GM19193 (cell line): ENCODE data around the gene MRPS26.
A peak's percentile ranks its signal among the peaks of the same experiment; 100 is the strongest.

Experiments used
- POLR2A ChIP-seq: IDR thresholded peaks from 4 replicates; pipeline ENCODE4 v1.6.1; 2011; ENCODE audit not compliant: insufficient read depth, insufficient read length; ENCODE audit errors: extremely low read depth

Gene MRPS26

DNA sequence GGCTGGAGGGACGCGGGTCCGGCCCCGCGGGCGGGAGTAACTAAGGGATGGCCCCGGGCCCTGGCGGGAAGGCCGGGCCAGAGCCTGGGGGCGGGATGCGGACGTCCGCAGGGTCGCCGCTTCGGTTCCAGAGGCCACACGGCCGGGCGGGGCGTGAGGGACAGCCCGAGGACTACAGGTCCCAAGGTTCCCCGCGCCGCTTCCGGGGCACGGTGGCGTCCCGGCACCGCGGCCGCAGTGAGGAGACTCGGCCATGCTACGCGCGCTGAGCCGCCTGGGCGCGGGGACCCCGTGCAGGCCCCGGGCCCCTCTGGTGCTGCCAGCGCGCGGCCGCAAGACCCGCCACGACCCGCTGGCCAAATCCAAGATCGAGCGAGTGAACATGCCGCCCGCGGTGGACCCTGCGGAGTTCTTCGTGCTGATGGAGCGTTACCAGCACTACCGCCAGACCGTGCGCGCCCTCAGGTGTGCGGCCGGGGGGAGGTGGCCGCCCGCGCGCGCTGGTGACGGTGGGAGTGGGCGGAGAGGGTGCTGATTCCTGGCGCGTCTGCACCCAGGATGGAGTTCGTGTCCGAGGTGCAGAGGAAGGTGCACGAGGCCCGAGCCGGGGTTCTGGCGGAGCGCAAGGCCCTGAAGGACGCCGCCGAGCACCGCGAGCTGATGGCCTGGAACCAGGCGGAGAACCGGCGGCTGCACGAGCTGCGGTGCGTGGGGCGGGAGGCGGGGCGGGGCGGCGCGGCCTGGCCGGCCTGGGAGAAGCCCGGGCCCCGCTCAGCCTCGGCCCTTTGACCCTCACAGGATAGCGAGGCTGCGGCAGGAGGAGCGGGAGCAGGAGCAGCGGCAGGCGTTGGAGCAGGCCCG, at the start of gene MRPS26:
Gene MRPS26 (plus strand): TSS at position 237 of the 861 bp plus-strand sequence. CDS start 17 bp downstream, at position 254.
- peak; percentile 82 for TF ChIP-seq POLR2A

DNA sequence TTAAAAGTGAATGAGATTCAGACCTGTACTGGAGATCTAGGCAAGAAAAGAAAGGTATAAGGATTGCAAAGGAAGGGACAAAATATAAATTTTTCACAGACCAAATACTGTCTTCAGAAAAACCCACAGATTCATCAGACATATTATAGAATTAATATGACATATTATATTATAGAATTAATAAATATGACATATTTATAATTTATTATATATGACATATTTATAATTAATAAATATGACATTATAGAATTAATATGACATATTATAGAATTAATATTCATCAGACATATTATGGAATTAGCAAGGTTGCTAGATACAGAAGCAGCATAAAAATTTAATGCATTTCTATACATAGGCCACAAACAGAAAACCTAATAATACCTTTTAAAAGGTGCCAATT, 47.1 kb upstream of the MRPS26 start:
- no peak for TF ChIP-seq POLR2A

DNA sequence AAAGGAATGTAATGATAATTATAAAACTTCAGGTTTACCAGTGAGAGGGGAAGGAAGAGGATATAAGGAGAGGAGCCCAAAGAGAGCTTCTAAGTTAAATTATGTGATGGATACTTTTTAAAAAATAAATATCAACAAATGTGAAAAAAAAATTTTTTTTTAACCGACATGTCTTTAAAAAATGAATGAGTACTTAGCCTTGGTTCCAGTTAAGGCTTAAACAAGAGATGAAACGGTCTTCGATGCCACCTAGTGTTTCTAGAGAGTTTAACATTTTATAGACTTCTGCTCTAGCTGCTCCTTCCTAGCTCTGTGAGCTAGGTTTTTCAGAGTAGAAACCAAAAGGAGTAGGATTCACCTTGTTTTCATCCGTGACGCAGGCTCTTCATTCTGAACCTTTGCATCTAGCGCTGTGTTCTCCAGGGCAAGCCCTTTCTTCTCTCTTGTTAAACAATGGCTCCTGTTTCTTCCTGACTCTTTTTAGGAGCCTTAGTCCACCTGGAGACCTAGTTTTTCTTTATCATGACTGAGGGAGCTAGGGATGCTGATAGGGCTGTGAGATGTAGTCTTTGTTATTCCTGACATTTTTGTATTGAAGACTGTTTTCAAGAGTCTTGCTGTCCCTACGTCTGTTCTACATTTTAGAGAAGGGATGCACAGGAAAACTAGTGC, 44.9 kb upstream of the MRPS26 start:
- TF ChIP-seq POLR2A = no peak

DNA sequence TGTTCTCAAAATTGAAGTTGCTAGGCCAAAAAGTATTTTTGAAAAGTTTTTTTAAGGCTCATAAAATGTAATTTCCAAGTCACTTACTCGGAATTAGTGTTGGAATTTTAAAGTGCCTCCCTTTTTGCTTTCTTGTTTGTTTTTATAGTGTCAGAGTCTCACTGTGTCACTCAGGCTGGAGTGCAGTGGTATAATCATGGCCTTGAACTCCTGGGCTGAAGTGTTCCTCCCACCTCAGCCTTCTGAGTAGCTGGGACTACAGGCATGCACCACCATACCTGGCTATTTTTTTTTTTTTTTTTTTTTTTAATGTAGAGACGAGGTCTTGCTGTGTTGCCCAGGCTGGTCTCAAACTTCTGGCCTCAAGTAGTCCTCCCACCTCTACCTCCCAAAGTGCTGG, 42.4 kb upstream of the MRPS26 start:
- TF ChIP-seq POLR2A = no peak

DNA sequence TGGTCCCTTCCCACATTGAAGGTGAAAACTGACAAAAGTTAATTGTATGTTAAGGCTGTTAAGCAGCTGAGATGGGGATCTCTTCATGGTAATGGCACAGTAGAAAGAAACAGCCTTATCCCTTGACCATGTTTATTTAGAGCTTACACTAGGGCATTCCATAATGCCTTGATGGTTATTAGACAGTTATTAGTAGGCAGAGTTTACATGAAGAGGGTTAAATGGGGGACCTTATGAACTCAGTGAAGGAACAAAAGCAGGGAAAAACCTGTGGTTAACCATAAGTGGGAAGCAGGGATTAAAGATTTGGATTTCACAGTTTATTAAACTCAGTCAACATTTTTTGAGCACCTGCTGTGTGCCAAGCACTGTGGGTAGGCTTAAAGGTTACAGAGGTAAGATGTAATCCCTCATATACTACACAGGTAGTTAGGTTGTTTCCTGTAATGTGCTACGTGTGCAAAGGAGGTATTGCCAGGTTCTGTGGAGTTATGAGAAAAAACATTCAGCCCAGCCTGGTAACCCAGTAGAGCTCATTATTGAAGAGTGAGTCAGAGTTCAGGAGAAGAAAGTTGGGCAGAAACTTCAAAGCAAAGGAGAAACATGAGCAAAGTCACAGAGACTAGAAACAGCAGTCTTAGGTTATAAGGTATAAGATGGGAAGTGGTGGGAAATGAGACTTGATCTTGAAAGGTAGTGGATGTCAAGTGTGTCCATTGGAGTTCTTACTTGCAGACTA, 34.7 kb upstream of the MRPS26 start:
- no peak for TF ChIP-seq POLR2A

DNA sequence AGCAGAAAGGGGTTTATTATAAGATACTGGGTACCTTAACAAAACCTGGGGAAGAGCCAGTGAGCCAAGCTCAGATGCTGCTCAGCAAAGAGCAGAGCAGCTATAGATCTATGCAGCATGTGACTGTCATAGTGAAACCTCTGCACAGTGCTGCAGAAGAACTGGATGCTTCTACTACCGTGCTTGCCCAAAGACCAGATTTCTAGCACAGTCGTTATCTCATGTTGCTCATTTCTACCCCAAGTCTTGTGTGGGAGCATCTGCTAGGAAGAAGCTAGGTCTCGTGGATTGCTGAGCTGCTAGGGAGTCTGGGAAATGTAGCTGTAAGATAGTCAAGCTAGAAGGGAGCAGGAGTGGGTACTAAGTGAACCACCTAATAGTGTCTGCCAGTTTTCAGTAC, 34.1 kb upstream of the MRPS26 start:
- TF ChIP-seq POLR2A = no peak

DNA sequence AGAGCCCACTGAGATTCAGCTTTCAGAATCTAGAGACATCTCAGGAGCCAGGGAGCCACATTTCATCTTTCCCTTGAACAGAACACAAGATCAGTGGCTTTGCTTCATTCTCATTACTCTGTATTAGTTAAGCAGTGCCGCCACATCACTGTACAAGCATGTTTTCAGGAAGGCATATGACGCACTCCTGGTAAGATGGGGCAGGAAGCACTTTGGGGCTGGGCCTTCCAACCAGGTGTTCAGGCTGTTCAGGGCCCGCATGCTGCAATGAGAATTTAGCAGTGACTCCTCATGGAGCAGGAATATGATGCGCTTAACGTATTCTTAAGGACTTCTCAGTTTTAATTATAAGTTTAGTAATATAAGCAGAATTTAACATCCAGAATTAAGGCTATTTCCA, 32.1 kb upstream of the MRPS26 start:
- TF ChIP-seq POLR2A = no peak

DNA sequence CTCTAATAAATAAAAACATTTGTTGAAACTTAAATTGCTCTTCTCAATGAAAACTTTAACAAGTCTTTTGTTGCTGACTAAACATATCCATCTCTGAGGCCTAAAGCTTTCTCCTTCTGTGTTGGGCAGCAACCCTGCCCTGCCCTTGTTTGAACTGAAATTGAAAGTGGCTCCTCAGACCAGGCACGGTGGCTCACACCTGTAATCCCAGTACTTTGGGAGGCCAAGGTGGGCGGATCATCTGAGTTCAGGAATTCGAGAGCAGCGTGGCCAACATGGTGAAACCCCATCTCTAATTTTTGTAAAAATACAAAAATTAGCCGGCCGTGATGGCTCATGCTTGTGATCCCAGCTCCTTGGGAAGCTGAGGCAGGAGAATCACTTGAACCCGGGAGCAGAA, 31.7 kb upstream of the MRPS26 start:
- no peak for TF ChIP-seq POLR2A

DNA sequence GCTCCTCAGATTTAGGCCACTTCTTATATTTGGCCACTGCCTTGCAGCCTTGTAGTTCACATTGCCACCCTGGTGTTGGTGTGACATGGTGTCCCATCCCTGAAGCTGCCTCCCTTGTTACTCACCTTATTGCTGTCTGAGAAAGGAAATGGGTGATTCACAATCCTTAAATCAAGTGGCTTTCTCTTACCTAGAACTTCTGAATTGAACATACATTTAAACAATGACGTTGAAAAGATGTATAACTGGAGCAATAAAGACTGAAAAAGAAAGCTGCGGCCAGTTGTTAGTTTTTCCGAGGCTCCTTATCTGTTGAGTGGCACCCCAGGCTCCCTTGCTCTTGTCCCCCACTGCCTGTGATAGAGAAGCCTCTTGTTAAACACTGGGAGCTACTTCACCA, 31.2 kb upstream of the MRPS26 start:
- TF ChIP-seq POLR2A = no peak

DNA sequence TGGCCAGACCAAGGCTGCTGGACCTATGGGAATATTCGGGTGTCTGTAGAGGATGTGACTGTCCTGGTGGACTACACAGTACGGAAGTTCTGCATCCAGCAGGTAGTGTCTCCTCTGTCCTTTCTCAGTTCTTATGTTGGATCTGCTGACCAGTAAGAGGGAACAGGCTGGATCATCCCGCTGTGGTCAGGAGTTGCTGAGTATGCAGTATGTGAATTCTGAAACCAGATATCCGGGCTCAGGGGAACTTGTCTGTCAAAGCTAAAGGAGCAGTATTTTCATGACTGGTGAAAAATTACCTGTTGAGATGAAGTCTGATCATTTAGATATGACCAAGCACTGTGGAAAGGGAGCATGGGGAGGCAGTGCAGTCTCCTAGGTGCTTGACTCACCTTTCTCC, 24.5 kb upstream of the MRPS26 start:
- TF ChIP-seq POLR2A = no peak

DNA sequence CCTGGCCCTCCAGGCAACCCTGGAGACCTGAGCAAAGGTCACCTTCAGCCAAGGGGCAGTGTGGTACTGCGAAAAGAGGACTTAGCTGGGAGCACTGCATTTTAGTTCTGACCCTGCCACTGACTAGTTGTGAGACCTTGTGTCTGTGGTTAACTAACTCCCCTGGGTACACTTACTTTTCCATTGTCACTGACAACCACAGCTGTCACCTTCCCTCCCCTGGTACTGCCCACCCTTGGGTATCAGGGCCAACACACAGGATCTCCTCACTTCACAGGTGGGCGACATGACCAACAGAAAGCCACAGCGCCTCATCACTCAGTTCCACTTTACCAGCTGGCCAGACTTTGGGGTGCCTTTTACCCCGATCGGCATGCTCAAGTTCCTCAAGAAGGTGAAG, 24.1 kb upstream of the MRPS26 start:
- no peak for TF ChIP-seq POLR2A

DNA sequence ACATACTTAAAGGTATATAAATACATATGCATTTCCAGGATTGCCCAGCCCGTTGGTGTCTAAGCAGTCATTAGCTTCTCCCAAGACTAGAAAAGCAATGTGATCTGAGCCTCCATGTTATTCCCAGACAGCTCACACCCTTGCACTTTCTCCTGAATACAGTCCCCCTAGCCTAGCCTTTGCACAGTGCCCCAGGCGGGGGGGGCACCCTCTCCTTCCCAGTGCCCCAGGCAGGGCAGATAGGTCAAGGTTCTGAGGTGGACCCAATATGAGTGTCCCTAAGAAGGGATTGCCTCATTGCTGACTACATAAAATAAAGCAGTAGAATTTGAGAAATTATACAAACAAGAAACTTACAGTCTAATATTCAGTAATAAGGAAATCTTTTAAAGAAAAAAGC, 17.9 kb upstream of the MRPS26 start:
- no peak for TF ChIP-seq POLR2A

DNA sequence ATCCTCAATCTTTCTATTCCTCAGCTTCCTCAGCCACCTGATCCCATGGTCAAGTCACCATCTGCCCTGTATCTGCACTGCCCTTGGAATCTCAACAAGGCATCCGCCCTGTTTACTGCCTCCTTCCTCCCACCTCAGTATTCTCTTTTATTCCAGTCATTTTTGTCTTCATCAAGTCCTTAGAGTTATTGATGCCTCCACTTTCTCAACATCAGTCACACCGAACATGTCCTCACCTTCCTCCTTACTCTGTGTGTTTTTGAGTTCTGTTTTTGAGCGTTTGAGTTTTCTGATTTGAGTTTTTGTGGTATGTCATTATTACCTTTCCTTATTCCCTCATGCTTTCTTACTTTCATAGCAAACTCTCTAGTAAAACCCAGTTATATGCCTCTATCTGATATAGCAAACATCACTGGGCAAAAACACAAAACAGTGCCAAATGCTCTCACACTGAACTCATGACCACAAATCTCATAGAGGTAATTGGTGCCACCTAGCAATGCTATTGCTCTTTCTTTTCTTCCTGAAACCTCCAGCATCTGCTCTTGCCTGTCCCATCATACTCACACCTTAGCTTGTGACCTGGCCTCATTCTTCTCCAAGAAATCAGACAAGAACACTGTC, 14.2 kb upstream of the MRPS26 start:
- TF ChIP-seq POLR2A = no peak

DNA sequence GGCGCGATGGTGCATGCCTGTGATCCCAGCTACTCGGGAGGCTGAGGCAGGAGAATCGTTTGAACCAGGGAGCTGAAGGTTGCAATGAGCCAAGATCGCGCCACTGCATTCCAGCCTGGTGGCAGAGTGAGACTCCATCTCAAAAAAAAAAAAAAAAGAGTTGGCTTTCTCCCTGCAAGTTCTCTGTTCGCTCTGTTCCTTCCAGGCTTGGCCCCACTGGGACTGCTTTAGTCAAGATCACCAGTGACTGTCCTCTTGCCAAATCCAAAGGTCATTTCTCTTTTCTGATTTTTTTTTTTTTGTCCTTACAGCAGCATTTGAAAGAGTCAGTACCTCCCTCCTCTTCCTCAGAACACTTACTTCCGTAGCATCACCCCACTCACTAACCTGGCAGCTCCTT, 13.2 kb upstream of the MRPS26 start:
- TF ChIP-seq POLR2A = no peak

DNA sequence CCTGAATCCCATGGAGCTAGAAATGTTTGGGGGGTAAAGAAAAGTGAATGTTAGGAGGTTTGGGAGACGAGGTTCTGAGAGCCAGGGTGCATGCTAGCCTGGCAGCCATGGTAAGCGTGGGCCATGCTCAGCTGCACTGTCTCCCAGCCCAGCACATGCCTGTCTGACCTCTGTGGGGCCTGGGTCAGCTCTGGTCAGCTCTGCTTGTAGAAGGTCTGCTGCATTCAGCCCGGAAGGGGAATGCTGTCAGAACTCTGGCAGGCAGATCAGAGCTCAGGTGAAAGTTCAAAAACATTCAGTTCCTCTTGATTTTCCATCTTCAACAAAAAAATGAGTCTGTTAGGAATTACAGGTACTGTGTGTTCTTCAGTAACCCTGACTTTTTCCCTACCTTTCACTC, 8.2 kb upstream of the MRPS26 start:
- TF ChIP-seq POLR2A = no peak
